CD4-positive, alpha-beta T cell treated with Interleukin-2 at 100 ng/mL for 4 hours (primary cell): ENCODE results near the gene ALDH1A3.
"Not testable (repeated sequence)": the region's sequence is repeated elsewhere in the genome, so short reads cannot be mapped to it uniquely, and the experiment has no call there.

Experiments used
- DNase-seq: peaks from one replicate; pipeline ENCODE4 v3.0.0-alpha.2; 2020; ENCODE audit warnings: low spot score

The ALDH1A3 gene

GRCh38 chr15:100879464-100880138, at the start of gene ALDH1A3:
Gene ALDH1A3 (plus strand): TSS chr15:100879831. CDS start chr15:100879908, 77 bp downstream.
- no peak for DNase-seq

GRCh38 chr15:100831467-100831866, 48.2 kb upstream of the ALDH1A3 start:
- no peak for DNase-seq

DNA sequence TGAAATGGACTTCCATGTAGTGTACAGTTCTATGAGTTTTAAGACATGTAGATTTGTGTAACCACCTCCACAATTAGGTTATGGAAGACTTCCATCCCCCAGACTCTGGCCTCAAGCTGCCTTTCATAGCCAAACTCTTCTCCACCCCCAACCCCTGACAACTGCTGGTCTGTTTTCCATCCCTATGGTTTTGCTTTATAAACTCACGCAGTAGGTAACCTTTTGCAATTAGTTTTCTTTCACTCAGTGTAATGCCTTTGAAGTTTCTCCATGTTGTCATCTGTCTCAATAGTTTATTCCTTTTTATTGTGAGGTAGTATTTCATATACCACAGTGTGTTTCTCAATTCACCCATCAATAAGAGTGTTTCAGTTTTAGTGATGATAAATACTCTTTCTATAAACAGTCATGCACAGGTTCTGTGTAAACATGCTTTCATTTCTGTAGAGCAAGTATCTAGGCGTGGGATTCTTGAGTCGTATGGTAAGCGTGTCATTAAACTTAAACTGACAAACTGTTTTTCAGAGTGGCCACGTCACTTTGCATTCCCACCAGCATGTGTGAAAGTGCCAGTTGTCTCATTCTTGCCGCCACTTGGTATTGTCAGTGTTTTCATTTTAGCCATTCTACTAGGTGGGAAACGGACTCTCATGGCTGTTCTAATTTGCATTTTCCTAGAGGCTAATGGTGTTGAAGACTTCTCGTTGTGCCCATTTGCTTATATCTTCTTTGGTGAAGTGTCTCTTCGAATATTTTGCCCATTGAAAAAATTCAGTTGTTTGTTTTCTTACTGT, 47.3 kb upstream of the ALDH1A3 start:
- no peak for DNase-seq

- no peak for DNase-seq
These were observed 45.9 kb upstream of the ALDH1A3 start for GRCh38 chr15:100833417-100834389.

DNA sequence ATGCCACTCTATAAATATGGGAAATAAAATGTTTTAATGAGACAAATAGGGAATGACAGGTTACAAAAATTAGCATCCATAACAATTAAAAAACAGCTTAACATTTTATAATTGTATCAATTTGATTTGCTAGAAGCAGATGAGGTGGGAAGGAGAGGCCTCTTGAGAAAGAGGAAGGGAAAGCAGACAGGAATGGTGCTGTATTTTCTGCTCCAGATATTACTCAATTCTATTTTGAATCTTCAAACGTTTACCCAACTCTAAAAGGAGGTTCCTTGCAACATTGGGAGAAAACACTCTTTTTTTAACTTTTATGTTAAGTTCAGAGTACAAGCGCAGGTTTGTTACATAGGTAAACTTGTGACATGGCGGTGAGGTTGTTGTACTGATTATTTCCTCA, 44.9 kb upstream of the ALDH1A3 start:
- no peak for DNase-seq

DNA sequence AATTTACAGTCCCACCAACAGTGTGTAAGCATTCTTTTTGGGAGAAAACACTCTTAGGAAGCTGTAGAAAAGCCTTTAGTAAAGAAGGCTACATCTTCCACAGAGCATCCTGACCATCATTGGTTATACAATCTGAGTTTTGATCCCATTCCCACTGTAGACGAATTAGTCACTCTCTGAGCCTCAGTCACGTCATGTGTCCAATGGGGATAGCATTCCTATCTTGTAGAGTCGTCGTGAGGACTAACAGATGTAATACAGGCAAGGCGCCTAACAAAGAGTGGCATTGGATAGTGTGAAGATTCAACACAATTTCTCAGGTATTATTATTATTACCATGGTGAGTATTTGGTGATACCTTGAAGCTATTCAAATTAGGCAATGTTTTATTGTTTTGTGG, 44.0 kb upstream of the ALDH1A3 start:
- no peak for DNase-seq

GRCh38 chr15:100836501-100836900, 43.1 kb upstream of the ALDH1A3 start:
- no peak for DNase-seq

DNA sequence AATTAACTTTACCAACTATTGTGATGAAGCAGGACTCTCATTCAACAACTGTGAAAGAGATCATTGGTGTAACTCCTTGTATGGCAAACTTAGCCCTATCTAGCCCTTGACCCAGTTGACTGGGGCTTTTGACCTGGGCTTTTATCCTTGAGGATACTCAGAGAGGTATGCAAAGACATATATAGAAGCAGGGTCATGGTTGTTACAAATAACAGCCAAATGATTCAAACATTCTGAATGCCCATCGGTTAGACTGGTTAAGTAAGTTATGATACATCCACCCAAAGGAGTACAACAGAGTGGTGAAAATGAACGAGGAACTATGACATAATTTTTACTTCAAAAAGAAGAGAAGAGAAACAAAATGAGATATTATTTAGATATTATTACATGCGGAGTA, 38.2 kb upstream of the ALDH1A3 start:
- no peak for DNase-seq

GRCh38 chr15:100842756-100843730, 36.6 kb upstream of the ALDH1A3 start:
- DNase-seq, result no peak

DNA sequence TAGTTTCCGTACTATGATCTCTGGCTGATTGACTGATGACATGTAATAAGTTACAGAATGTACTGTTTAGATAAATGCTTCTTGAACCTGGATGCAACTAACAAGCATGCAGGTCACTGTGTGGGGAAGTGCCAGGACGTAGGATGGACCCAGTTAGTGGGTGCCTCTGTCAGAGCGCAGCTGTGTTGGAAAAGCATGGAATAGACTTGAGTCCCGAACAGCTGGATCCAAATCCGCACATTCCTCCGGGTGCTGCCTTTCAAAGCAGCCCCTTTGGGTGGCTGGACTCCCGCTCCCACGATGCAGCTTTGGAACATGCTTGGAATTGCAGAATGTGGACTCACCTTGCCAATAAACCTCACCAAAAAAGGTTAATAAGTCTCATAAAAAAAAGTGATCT, 35.5 kb upstream of the ALDH1A3 start:
- DNase-seq, result no peak

GRCh38 chr15:100844778-100845177, 34.9 kb upstream of the ALDH1A3 start:
- DNase-seq, result no peak

DNA sequence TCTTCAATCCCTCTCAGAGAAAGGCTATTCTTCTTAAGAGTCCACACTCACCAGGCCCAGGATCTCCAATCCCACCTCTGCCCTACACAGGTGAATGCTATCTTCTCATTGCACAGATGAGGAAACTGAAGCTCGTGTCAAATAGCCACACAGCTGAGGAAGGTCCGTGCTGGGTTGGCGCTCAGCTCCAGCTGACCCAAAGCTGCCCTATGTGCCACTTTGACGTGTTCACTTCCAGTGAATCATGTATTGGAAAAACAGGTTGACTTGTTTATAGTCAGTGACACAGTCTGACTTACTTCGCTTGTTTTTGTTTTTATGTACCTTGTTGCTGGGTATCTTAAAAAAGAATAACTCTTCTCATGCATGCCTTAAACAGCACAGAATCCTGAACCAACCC, 32.4 kb upstream of the ALDH1A3 start:
- no peak for DNase-seq

DNA sequence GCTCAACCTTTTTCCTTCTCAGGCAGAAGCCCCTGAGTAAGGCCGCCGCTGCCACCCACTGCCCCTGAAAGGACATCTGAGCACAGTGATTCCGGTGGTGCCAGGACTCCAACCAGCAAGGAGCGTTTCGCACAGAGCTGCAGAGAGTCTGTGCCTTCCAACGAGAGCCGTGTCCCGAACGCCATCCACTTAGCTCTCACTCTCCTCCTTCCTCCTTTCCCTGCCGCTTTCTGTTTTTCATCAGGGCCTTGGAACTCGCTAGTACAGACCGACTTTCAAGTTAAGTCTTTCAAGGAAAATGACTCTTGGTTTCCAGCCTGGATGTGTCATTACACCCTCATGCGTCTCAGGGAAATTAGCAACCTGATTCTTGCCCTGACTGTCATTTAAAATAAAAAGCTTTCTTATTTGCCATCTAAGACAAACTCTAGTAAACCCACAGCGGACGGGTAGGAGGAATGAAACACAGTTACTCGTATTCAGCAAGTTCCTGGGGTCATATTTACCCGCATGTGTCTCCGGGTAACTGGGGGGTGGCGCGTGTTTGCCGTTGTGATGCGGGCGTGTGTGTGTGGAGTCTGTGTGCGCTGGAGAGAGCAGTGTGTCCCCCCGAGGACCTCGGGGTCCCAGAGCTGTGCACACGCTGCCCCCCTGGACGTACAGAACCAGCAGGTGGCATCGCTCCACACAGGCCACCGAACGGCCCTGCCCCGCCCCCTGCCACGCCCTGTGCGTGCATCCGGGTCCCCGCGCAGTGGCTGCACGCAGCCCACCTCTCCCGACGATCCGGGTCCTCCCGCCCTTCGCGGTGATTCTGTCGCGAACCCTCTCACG, 30.4 kb upstream of the ALDH1A3 start:
- peak; percentile 39 for DNase-seq

GRCh38 chr15:100849855-100850218, 29.8 kb upstream of the ALDH1A3 start:
- DNase-seq, result no peak

- not testable (repeated sequence) for DNase-seq
These were observed 28.1 kb upstream of the ALDH1A3 start for GRCh38 chr15:100851428-100852015.

DNA sequence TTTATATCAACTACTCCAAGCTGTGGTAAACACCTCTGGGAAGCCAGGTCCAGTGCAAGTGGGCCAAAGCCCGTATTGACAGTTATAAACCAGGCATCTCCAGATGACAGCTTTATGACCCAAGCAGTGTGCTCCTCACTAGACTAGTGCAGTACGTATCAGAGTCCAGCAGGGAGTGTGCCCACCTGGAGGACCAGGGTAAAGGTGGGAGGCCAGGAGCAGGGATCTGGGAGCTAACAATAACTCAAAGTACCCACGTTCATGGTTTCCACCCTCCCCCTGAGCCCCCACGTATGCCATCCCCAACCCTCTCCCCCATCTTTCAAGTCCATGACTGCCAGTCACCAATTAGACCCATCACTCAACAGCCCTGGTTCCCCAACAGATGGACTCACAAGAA, 27.0 kb upstream of the ALDH1A3 start:
- DNase-seq, result no peak

GRCh38 chr15:100853676-100854440, 25.8 kb upstream of the ALDH1A3 start:
- no peak for DNase-seq

- DNase-seq, result no peak
These were observed 22.8 kb upstream of the ALDH1A3 start for GRCh38 chr15:100856867-100857266.

DNA sequence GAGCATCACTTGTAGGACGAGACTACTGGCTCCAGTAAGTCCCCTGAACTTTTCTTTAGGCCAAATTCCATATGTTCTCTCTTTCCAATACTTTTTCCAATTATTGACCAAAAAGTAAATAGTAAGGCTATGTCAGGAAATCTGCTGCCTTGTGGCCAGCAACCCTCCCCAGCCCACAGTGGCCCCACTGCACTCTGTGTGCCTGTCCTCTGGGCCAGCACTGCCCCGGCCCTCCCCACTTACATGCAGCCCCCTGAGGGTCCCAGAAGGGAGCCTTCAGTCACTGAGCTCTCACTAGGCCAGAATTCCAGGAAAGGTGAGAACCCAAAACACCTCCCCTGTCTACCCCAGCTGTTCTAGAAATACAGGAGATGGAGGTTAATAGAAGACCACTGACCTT, 21.3 kb upstream of the ALDH1A3 start:
- DNase-seq, result no peak
